Measurements from ENCODE around the gene HAPLN2.

HAPLN2 gene

DNA sequence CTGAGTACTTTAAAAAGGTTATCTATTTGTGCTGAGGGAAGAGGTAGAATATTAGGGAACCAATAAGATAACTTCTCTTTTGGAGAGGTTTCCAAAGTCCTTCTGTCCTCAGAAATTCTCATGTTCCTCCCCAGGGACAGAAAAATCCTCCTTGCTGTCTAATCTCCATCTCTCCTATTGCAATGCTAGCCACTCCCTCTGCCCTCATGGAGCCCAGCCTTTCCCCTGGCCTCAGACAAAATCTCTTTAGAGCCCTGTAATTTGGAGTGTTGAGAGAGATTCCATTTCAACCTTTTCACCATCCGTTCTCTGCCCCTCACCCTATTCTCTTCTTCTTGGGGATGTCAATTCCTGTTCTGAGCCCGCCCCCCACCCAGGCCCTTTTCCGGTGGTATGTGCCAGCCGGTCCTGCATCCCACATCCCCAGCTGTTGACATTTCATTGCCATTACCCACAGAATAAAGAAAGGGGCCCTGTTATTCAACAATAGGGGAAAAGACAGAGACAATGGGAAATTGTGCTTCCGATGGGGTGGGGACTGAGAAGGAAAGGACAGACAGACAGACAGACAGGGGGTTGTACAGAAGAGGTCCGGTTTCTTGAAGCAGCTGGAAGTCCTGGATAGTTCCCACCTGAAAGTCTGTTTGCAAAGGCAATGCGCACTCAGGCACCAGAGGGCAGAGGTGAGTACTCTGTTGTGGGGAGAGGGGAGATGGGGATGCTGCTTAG lies at the start of gene HAPLN2:
HAPLN2 (plus strand) TSS at position 563 of the 729 bp plus-strand sequence. CDS start 4,076 bp downstream, outside the sequence.
- Histone ChIP-seq H3K9ac (ENCODE audit: low read depth, low read length) (no peak within 1 kb of the TSS), H3K9me3 (ENCODE audit: control insufficient read depth, insufficient read depth, low read length) (no peaks in the 10 kb centered on the region), H3K27me3 (ENCODE audit: control insufficient read depth, insufficient read depth, low read length) (peaks cover 53% of the 10 kb centered on the region), H3K36me3 (ENCODE audit: control insufficient read depth, insufficient read depth, low read length) (no peaks in the 10 kb centered on the region), H3K4me3 (ENCODE audit: low read depth, low read length) (peak within 1 kb of the TSS; percentile 4), H3K4me1 (ENCODE audit: control insufficient read depth, insufficient read depth, low read length) (no peaks in the 10 kb centered on the region)

DNA sequence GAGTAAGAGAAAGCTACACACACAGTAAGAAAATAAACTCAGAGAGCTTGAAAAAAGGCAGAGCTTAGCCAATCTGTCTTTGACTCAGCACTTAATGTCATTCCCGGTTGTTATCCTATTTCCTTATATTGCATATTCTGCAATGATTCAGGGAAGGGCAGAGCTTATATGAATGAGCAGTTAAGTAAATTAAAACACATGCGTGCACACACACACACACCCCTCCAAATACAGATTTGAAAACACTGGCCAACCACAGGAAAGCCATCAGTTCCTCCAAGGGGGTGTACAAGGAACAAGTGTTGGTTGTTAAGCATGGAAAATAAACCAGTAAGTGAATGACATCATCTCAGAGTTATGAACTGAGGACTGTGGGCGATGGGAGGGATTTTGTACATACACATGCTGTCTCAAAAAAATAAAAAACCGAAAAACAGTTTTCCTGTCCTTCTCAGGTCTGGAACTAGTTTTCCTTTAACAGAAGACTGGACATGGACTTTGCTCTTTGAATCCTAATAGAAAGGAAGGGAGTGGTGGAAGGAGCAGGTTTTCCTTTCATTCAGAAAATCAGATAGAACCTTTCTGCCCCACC lies 47.9 kb upstream of the HAPLN2 start:
- Histone ChIP-seq H3K36me3 (ENCODE audit: control insufficient read depth, insufficient read depth, low read length) (peaks cover 8% of the 10 kb centered on the region), H3K4me1 (ENCODE audit: control insufficient read depth, insufficient read depth, low read length) (no peaks in the 10 kb centered on the region), H3K4me3 (ENCODE audit: low read depth, low read length) (peak overlapping the region; percentile 95), H3K9ac (ENCODE audit: low read depth, low read length) (peak overlapping the region; percentile 68), H3K27me3 (ENCODE audit: control insufficient read depth, insufficient read depth, low read length) (peaks cover 5% of the 10 kb centered on the region), H3K9me3 (ENCODE audit: control insufficient read depth, insufficient read depth, low read length) (no peaks in the 10 kb centered on the region)

DNA sequence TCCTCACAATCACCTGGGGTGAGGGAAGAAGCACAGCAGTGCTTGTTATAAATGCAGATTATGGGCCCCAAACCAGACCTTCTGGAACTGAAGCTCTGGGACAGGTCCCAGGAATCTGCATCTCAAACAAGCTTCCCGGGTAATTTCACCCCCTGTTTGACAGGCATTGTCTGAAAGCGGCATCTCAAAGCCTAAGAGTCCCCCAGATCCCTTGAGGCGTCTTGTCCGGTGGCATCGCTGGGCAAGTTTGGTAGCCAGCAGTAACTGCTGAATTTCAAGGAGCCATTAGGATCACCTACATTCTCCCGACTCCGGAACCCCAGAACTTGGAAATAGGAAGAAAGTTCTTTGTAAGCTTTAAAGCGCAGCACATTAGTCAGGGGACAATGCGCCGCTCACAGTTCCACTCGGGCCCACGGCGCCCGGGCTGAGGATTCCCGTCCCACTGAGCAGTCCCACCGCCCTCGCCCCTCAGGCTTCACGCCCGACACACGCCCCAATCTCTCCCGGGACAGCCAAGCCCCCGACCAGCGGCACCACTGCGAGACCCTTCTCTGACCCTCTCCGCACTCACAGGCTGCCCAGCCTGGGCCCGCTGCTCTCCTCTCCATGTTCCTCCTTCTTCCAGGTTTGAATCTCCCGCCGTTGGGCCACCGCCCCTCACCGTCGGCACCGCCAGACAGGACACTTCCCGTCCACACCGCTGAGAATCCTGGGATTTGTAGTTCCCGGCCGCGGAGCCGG lies 47.1 kb upstream of the HAPLN2 start, which contains the start of gene IQGAP3:
IQGAP3 (minus strand) TSS at position 647 of the 744 bp plus-strand sequence; CDS start at position 611, 36 bp downstream.
- Histone ChIP-seq H3K36me3 (ENCODE audit: control insufficient read depth, insufficient read depth, low read length) (peaks cover 8% of the 10 kb centered on the region), H3K4me1 (ENCODE audit: control insufficient read depth, insufficient read depth, low read length) (no peaks in the 10 kb centered on the region), H3K9ac (ENCODE audit: low read depth, low read length) (peak within 1 kb of the TSS; percentile 68), H3K9me3 (ENCODE audit: control insufficient read depth, insufficient read depth, low read length) (no peaks in the 10 kb centered on the region), H3K4me3 (ENCODE audit: low read depth, low read length) (peak within 1 kb of the TSS; percentile 95), H3K27me3 (ENCODE audit: control insufficient read depth, insufficient read depth, low read length) (peaks cover 5% of the 10 kb centered on the region)

DNA sequence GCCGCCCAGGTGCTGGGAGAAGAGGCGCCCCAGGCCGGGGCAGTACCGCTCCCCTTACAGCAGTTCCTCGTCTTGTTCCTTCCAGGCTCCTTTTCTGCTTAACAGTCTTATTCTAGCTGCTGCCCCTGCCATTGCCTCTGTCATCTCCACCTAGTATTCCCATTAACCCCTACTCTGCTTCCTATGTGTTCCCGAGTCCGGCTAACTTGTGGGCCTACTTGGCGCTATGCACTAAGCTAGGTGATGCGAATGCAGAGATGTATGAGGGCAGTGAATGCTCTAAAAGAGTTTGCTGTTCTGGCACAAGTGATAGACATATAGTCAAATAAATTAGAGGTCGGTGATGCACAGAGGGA lies 46.6 kb upstream of the HAPLN2 start:
- no peak overlapping the region for H3K9ac ChIP-seq (ENCODE audit: low read depth, low read length)
- peak overlapping the region; percentile 95 for H3K4me3 ChIP-seq (ENCODE audit: low read depth, low read length)
- H3K36me3 ChIP-seq (ENCODE audit: control insufficient read depth, insufficient read depth, low read length): peaks cover 7% of the 10 kb centered on the region
- H3K27me3 ChIP-seq (ENCODE audit: control insufficient read depth, insufficient read depth, low read length): peaks cover 5% of the 10 kb centered on the region
- H3K9me3 ChIP-seq (ENCODE audit: control insufficient read depth, insufficient read depth, low read length): no peaks in the 10 kb centered on the region
- H3K4me1 ChIP-seq (ENCODE audit: control insufficient read depth, insufficient read depth, low read length): no peaks in the 10 kb centered on the region

DNA sequence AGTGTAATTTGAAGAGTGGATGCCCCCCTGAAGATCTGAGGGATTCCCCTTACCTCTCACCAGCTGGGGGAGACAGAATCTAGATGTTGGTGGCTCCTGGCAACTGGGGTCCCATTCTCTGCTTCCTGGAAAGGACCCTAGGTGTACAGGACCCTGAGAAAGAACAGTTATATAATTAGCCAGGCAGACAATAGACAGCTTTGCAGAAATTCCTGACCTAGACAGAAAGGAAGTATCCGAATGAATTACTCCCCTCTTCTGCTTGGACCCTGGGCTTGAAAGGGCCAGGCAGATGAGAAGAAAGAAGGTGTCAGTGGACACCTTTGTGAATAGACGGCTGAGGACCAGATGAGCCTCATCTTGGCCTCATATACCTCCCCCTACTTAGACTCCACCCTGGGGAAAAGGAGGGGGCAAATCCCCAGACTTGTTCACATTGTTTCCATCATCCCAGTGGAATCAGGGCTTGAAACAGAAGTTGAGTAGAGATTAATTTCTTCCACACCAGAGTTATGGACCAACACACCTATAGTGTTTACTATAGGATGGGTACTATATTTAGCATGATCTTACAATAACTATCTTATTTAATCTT lies 45.1 kb upstream of the HAPLN2 start:
- Histone ChIP-seq H3K36me3 (ENCODE audit: control insufficient read depth, insufficient read depth, low read length) (no peaks in the 10 kb centered on the region), H3K9ac (ENCODE audit: low read depth, low read length) (no peak overlapping the region), H3K9me3 (ENCODE audit: control insufficient read depth, insufficient read depth, low read length) (no peaks in the 10 kb centered on the region), H3K27me3 (ENCODE audit: control insufficient read depth, insufficient read depth, low read length) (peaks cover 5% of the 10 kb centered on the region), H3K4me1 (ENCODE audit: control insufficient read depth, insufficient read depth, low read length) (no peaks in the 10 kb centered on the region), H3K4me3 (ENCODE audit: low read depth, low read length) (no peak overlapping the region)

DNA sequence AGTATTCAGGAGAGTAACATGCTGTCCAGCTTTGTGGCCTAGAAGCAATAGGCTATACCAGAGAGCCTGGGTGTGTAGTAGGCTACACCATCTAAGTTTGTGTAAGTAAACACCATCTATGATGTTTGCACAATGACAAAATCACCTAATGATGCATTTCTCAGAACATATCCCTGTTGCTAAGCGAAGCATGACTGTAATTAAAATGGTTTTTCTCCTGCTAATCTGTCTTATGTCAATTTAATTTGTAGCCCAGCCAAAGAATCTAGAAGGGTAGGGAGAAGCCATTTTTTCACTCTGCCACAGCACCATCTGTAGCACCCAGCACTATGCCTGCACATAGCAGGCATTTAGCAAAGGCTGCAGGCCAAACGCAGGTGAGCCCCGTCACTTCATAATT lies 41.7 kb upstream of the HAPLN2 start:
- Histone ChIP-seq H3K9me3 (ENCODE audit: control insufficient read depth, insufficient read depth, low read length) (no peaks in the 10 kb centered on the region), H3K4me3 (ENCODE audit: low read depth, low read length) (no peak overlapping the region), H3K4me1 (ENCODE audit: control insufficient read depth, insufficient read depth, low read length) (no peaks in the 10 kb centered on the region), H3K9ac (ENCODE audit: low read depth, low read length) (no peak overlapping the region), H3K36me3 (ENCODE audit: control insufficient read depth, insufficient read depth, low read length) (no peaks in the 10 kb centered on the region), H3K27me3 (ENCODE audit: control insufficient read depth, insufficient read depth, low read length) (peaks cover 5% of the 10 kb centered on the region)

DNA sequence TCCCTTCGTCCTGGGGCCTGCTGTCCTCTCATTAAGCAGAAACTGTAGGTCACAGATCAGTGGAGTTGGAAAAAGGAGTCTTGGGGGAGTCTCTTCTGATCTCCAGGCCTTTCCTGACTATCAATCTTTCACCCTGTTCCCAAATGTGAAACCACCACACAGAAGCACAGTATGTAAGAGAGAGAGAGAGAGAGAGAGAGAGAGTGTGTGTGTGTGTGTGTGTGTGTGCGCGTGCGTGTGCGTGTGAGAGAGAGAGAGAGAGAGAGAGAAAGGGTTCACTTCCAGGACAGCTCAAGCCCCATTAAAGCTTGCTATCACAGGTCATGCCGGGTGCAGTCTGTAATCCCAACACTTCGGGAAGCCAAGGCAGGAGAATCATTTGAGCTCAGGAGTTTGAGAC lies 41.2 kb upstream of the HAPLN2 start:
- Histone ChIP-seq H3K27me3 (ENCODE audit: control insufficient read depth, insufficient read depth, low read length) (peaks cover 2% of the 10 kb centered on the region), H3K36me3 (ENCODE audit: control insufficient read depth, insufficient read depth, low read length) (no peaks in the 10 kb centered on the region), H3K4me1 (ENCODE audit: control insufficient read depth, insufficient read depth, low read length) (no peaks in the 10 kb centered on the region), H3K9me3 (ENCODE audit: control insufficient read depth, insufficient read depth, low read length) (no peaks in the 10 kb centered on the region), H3K4me3 (ENCODE audit: low read depth, low read length) (no peak overlapping the region), H3K9ac (ENCODE audit: low read depth, low read length) (no peak overlapping the region)

DNA sequence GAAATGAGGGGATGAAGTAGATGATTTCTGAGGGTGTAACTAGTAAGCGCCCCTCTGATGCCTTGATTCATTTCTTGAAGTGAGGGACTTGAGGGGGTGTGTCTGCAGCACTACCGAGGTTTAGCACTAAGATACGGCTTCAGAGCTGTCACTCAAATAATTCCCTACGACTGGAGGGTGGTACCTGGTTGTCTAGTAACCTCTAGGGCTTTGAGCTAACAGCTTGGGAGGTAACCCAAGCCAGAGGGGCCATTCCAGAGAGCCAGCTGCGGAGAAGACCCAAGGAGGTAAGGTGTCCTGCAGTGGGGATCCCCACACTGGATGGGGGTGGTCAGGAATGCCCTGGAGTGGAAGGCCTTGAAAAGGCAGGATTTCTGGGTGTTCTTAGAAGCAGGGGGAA lies 39.7 kb upstream of the HAPLN2 start, which contains the start of gene TTC24:
TTC24 (plus strand) TSS at position 252 of the 400 bp plus-strand sequence. CDS start 1,642 bp downstream, outside the sequence.
- Histone ChIP-seq H3K9me3 (ENCODE audit: control insufficient read depth, insufficient read depth, low read length) (no peaks in the 10 kb centered on the region), H3K9ac (ENCODE audit: low read depth, low read length) (no peak within 1 kb of the TSS), H3K4me1 (ENCODE audit: control insufficient read depth, insufficient read depth, low read length) (peaks cover 6% of the 10 kb centered on the region), H3K27me3 (ENCODE audit: control insufficient read depth, insufficient read depth, low read length) (no peaks in the 10 kb centered on the region), H3K4me3 (ENCODE audit: low read depth, low read length) (no peak within 1 kb of the TSS), H3K36me3 (ENCODE audit: control insufficient read depth, insufficient read depth, low read length) (no peaks in the 10 kb centered on the region)

DNA sequence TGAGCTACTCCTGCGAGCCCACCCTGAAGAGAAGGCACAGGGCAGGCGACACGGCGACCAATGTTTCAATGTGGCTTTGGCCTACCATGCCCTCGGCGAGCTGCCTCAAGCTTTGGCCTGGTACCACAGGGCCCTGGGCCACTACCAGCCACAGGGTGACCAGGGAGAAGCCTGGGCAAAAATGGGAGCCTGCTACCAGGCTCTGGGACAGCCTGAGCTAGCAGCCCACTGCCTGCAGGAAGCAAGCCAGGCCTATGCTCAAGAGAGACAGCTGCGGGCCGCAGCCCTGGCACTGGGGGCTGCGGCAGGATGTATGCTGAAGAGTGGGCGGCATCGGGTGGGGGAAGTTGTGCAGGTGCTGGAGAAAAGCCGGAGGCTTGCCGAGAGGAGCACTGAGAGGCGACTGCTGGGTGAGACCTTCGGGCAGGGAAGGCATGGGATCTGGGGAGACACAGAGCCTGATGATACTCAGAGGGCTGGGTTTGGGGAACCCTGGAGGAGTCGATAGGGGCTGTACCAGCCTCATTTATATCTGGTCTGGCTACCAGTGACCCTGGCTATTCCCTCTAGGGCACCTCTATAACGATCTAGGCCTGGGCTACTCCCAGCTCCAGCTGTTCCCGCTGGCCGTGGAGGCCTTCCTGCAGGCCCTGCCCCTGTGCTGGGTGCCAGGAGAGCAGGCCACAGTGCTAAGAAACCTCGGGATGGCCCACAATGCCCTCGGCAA lies 37.4 kb upstream of the HAPLN2 start:
- peaks cover 3% of the 10 kb centered on the region for H3K27me3 ChIP-seq (ENCODE audit: control insufficient read depth, insufficient read depth, low read length)
- H3K9me3 ChIP-seq (ENCODE audit: control insufficient read depth, insufficient read depth, low read length): no peaks in the 10 kb centered on the region
- H3K4me3 ChIP-seq (ENCODE audit: low read depth, low read length): no peak overlapping the region
- peaks cover 8% of the 10 kb centered on the region for H3K4me1 ChIP-seq (ENCODE audit: control insufficient read depth, insufficient read depth, low read length)
- no peak overlapping the region for H3K9ac ChIP-seq (ENCODE audit: low read depth, low read length)
- H3K36me3 ChIP-seq (ENCODE audit: control insufficient read depth, insufficient read depth, low read length): no peaks in the 10 kb centered on the region

DNA sequence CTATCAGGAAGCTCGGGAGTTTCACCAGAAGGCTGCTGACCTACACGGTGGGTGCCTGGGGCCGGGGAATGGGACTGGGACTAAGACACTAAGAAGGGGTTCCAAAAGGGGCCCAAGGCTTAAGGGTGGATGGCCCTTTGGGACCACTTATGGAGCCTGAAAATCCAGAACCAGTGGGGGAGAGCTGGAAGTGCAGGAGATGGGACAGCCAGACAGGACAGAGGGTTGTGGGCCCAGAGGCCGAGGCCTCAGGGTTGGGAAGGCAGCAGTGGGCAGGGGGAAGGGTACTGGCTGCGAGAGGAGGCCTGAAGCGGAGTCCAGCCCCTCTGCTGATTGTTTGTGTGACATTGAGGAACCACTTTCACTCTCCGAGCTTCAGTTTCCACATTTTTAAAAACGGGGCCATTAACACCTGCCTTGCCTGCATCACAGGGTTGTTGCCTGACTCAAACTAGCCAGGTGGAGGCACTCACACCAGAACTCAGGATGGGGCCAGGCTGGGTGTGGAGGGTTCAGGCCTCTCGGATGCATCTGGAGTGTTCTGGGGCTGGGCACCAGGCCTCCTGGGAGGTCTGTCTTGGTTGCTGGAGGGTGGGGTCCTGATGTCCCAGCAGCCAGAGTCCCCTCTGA lies 36.7 kb upstream of the HAPLN2 start:
- peaks cover 8% of the 10 kb centered on the region for H3K4me1 ChIP-seq (ENCODE audit: control insufficient read depth, insufficient read depth, low read length)
- no peak overlapping the region for H3K9ac ChIP-seq (ENCODE audit: low read depth, low read length)
- H3K36me3 ChIP-seq (ENCODE audit: control insufficient read depth, insufficient read depth, low read length): no peaks in the 10 kb centered on the region
- H3K4me3 ChIP-seq (ENCODE audit: low read depth, low read length): no peak overlapping the region
- peaks cover 3% of the 10 kb centered on the region for H3K27me3 ChIP-seq (ENCODE audit: control insufficient read depth, insufficient read depth, low read length)
- no peaks in the 10 kb centered on the region for H3K9me3 ChIP-seq (ENCODE audit: control insufficient read depth, insufficient read depth, low read length)
